ENCODE results near the gene MRC2.

GRCh38 chr17:62687997-62688396, 60.5 kb downstream of the MRC2 start:
- no peak for TF ChIP-seq CTCF (IDR thresholded peaks at IDR 0.05)
- TF ChIP-seq POLR2A (IDR thresholded peaks at IDR 0.05) = no peak
